ENCODE data around the gene ZNF766. TPM values are rescaled to one million over a fixed set of nuclear protein-coding genes. Genes with fewer than 3 reads are reported as not detected.

ZNF766 gene
- total RNA-seq, 1 experiment from 2014 or later, result 17.9 TPM

GRCh38 chr19:52231154-52231910 lies 38.1 kb upstream of the ZNF766 start:
- no peaks in the 10 kb centered on the region for H3K4me1 ChIP-seq (ENCODE audit: control insufficient read depth in 1 of 2, insufficient read depth in 2 of 2, low read length in 2 of 2)
- H3K9me2 ChIP-seq (ENCODE audit: insufficient read depth), result no peaks in the 10 kb centered on the region
- H3K4me3 ChIP-seq (replicated peaks in 1 of 2; ENCODE audit: low read depth in 1 of 2, low read length in 2 of 2), result no peak overlapping the region
- BruUV-seq (replicated peaks), result no TSS peak
- H3K27ac ChIP-seq (ENCODE audit: low read depth, low read length), result no peak overlapping the region
- DNase-seq (ENCODE audit: low read depth, low spot score), result no peak
- H4K20me1 ChIP-seq (ENCODE audit: insufficient read depth), result no peaks in the 10 kb centered on the region
- no peaks in the 10 kb centered on the region for H3K27me3 ChIP-seq (ENCODE audit: insufficient read depth, low read length)
- ChIA-PET RAD21 (ENCODE audit: low non-redundant PET in 1 of 2, low total read pairs in 2 of 2, uncharacterized antibody in 2 of 2, unreplicated experiment in 2 of 2) (no interaction called here), POLR2A (no interaction called here), CTCF (no interaction called here)
- no peak for ATAC-seq
- H3K9me3 ChIP-seq (ENCODE audit: control insufficient read depth in 1 of 2, insufficient read depth in 1 of 2, low read depth in 1 of 2, low read length in 2 of 2), result no peaks in the 10 kb centered on the region
- no peaks in the 10 kb centered on the region for H3K79me2 ChIP-seq (ENCODE audit: insufficient read depth, low read length)
- H3K36me3 ChIP-seq (ENCODE audit: control insufficient read depth in 1 of 2, insufficient read depth in 2 of 2, low read length in 2 of 2), result peaks cover 14 to 19% of the 10 kb centered on the region in 2 experiments; a peak in 3 of 4 replicates
- H2AFZ ChIP-seq (ENCODE audit: low read depth, low read length, poor library complexity, severe bottlenecking), result no peak overlapping the region
- no peak overlapping the region for H3K4me2 ChIP-seq (ENCODE audit: low read length)
- H3K9ac ChIP-seq (ENCODE audit: low read length), result no peak overlapping the region
- TF ChIP-seq ZFX (IDR thresholded peaks at IDR 0.05), result no peak
- TF ChIP-seq POLR2A (IDR thresholded peaks at IDR 0.05; ENCODE audit: borderline replicate concordance, extremely low read depth, insufficient read depth, insufficient read length), result no peak
- no peak for TF ChIP-seq POLR2AphosphoS5 (IDR thresholded peaks at IDR 0.05; ENCODE audit: low read depth, low read length)
- no peak for TF ChIP-seq SRF (IDR thresholded peaks at IDR 0.05; ENCODE audit: low read depth)
- intact Hi-C loops (cut with micrococcal nuclease), result loop anchor here (10.0 kb wide), 1 partner anchor 447 kb away; no protein-coding TSS in a partner anchor

GRCh38 chr19:52234406-52234805 lies 35.0 kb upstream of the ZNF766 start:
- CTCF ChIA-PET, result no interaction called here
- no peak for ATAC-seq
- Histone ChIP-seq H3K4me2 (ENCODE audit: low read length) (no peak overlapping the region), H3K9me2 (ENCODE audit: insufficient read depth) (no peaks in the 10 kb centered on the region), H3K9me3 (ENCODE audit: control insufficient read depth in 1 of 2, insufficient read depth in 1 of 2, low read depth in 1 of 2, low read length in 2 of 2) (no peaks in the 10 kb centered on the region), H2AFZ (ENCODE audit: low read depth, low read length, poor library complexity, severe bottlenecking) (no peak overlapping the region), H3K27me3 (ENCODE audit: insufficient read depth, low read length) (no peaks in the 10 kb centered on the region), H3K9ac (ENCODE audit: low read length) (no peak overlapping the region), H3K4me3 (replicated peaks in 1 of 2; ENCODE audit: low read depth in 1 of 2, low read length in 2 of 2) (no peak overlapping the region), H3K27ac (ENCODE audit: low read depth, low read length) (no peak overlapping the region), H3K79me2 (ENCODE audit: insufficient read depth, low read length) (no peaks in the 10 kb centered on the region), H3K4me1 (ENCODE audit: control insufficient read depth in 1 of 2, insufficient read depth in 2 of 2, low read length in 2 of 2) (no peaks in the 10 kb centered on the region), H3K36me3 (ENCODE audit: control insufficient read depth in 1 of 2, insufficient read depth in 2 of 2, low read length in 2 of 2) (no peaks in the 10 kb centered on the region; a peak in 1 of 4 replicates), H4K20me1 (ENCODE audit: insufficient read depth) (no peaks in the 10 kb centered on the region)
- BruUV-seq (replicated peaks), result no TSS peak
- intact Hi-C loops (cut with micrococcal nuclease), result loop anchor here (10.0 kb wide), 1 partner anchor 450 kb away; no protein-coding TSS in a partner anchor
- DNase-seq (ENCODE audit: low read depth, low spot score), result no peak
- RAD21 ChIA-PET (ENCODE audit: low non-redundant PET in 1 of 2, low total read pairs in 2 of 2, uncharacterized antibody in 2 of 2, unreplicated experiment in 2 of 2), result no interaction called here
- POLR2A ChIA-PET, result no interaction called here
- TF ChIP-seq ZNF274 (IDR thresholded peaks at IDR 0.05; ENCODE audit: low read depth, low read length) (no peak), SIN3A (IDR thresholded peaks at IDR 0.05; ENCODE audit: low read depth) (no peak), RAD21 (IDR thresholded peaks at IDR 0.05; ENCODE audit: low read depth) (no peak), CTCF (IDR thresholded peaks at IDR 0.05 in 2 of 3, conservative IDR thresholded peaks at IDR 0.05 in 1 of 3; ENCODE audit: borderline replicate concordance in 1 of 3, insufficient read depth in 1 of 3, low read depth in 2 of 3, low read length in 2 of 3) (no peak), CBX3 (IDR thresholded peaks at IDR 0.05; ENCODE audit: low read depth) (no peak), POLR2AphosphoS5 (IDR thresholded peaks at IDR 0.05; ENCODE audit: low read depth, low read length) (no peak), ELF1 (IDR thresholded peaks at IDR 0.05; ENCODE audit: borderline replicate concordance, low read depth) (no peak), SRF (IDR thresholded peaks at IDR 0.05; ENCODE audit: low read depth) (no peak), FOSL1 (IDR thresholded peaks at IDR 0.05; ENCODE audit: low read depth) (no peak), JUND (IDR thresholded peaks at IDR 0.05) (no peak), MAX (IDR thresholded peaks at IDR 0.05) (no peak), TCF7L2 (IDR thresholded peaks at IDR 0.05; ENCODE audit: borderline replicate concordance, extremely low read depth, insufficient read depth, insufficient read length) (no peak)

Measured in HCT116 (cell line).